NCI-H128 (cell line): ENCODE measurements around the gene MPDZ.

Experiments used
- DNase-seq: peaks from one replicate; lab custom pipeline; 2025; ENCODE audit not compliant: unreplicated experiment; lab: John Stamatoyannopoulos, UW

Gene MPDZ

GRCh38 chr9:13189362-13189761 is 90.1 kb downstream of the MPDZ start:
- DNase-seq: no peak

- DNase-seq: no peak
These were observed 92.7 kb downstream of the MPDZ start for GRCh38 chr9:13186774-13187173.

GRCh38 chr9:13186091-13186490 is 93.4 kb downstream of the MPDZ start:
- DNase-seq: no peak

- no peak for DNase-seq
These were observed 97.8 kb downstream of the MPDZ start for GRCh38 chr9:13181652-13182051.

GRCh38 chr9:13179257-13179656 is 100.2 kb downstream of the MPDZ start:
- no peak for DNase-seq

- no peak for DNase-seq
These were observed 103.8 kb downstream of the MPDZ start for GRCh38 chr9:13175732-13176131.

- no peak for DNase-seq
These were observed 104.4 kb downstream of the MPDZ start for GRCh38 chr9:13174906-13175639.

- DNase-seq: no peak
These were observed 105.9 kb downstream of the MPDZ start for GRCh38 chr9:13173553-13173952.

GRCh38 chr9:13171261-13171660 is 108.2 kb downstream of the MPDZ start:
- DNase-seq: no peak

GRCh38 chr9:13166996-13167395 is 112.5 kb downstream of the MPDZ start:
- DNase-seq: no peak

- DNase-seq: no peak
These were observed 113.5 kb downstream of the MPDZ start for GRCh38 chr9:13165956-13166355.

- DNase-seq: no peak
These were observed 114.1 kb downstream of the MPDZ start for GRCh38 chr9:13165236-13165945.

GRCh38 chr9:13163946-13164345 is 115.5 kb downstream of the MPDZ start:
- no peak for DNase-seq

GRCh38 chr9:13163287-13163686 is 116.2 kb downstream of the MPDZ start:
- no peak for DNase-seq

- DNase-seq: no peak
These were observed 119.4 kb downstream of the MPDZ start for GRCh38 chr9:13160051-13160450.

GRCh38 chr9:13158986-13159385 is 120.5 kb downstream of the MPDZ start:
- DNase-seq: no peak

- DNase-seq: no peak
These were observed 128.0 kb downstream of the MPDZ start for GRCh38 chr9:13151489-13151888.

GRCh38 chr9:13149454-13149853 is 130.0 kb downstream of the MPDZ start:
- DNase-seq: no peak

- no peak for DNase-seq
These were observed 132.7 kb downstream of the MPDZ start for GRCh38 chr9:13146840-13147239.

GRCh38 chr9:13145340-13145739 is 134.2 kb downstream of the MPDZ start:
- DNase-seq: no peak

GRCh38 chr9:13144166-13144775 is 135.2 kb downstream of the MPDZ start:
- DNase-seq: no peak

GRCh38 chr9:13143281-13143680 is 136.2 kb downstream of the MPDZ start:
- DNase-seq: no peak
